H1 (cell line): ENCODE results near the gene FOXE1. TPM values are rescaled to one million over a fixed set of nuclear protein-coding genes. Genes with fewer than 3 reads are reported as not detected.

Experiments
- CTCF ChIA-PET: fragments of 300-600 bp; sonication (Branson Sonifier 250); formaldehyde crosslinking; loops from one replicate; lab custom pipeline; 2021; ENCODE audit not compliant: partially characterized antibody; lab: Charles Lee
- POLR2A ChIA-PET: fragments of 300-600 bp; sonication (Branson Sonifier 250); formaldehyde crosslinking; loops from one replicate; lab custom pipeline; 2021; ENCODE audit warnings: inconsistent platforms; ENCODE audit not compliant: partially characterized antibody; lab: Charles Lee
- DNase-seq, 2 experiments: peaks; one replicate each; pipeline versions ENCODE4 v3.0.0 to v3.0.0-alpha.2; 2010 to 2022; ENCODE audit warnings: low spot score in 2 of 2, low read depth in 1 of 2, mixed read lengths in 1 of 2
- FAIRE-seq: peaks from 2 replicates; lab custom pipeline; 2011; peaks lifted over from hg19 to GRCh38; lab: Jason Lieb, UNC
- H2AFZ ChIP-seq: 2 replicates; pipeline ENCODE4 v1.8.1; 2012; ENCODE audit warnings: low read length, inconsistent platforms
- H2AK5ac ChIP-seq: 2 replicates; pipeline ENCODE4 v1.6.1; 2013; ENCODE audit warnings: low read depth, low read length
- H2BK120ac ChIP-seq: replicated peaks from 2 replicates; pipeline ENCODE3; 2013; ENCODE audit warnings: low read depth, low read length, inconsistent platforms
- H2BK12ac ChIP-seq: 2 replicates; pipeline ENCODE4 v1.6.1; 2013; ENCODE audit warnings: low read depth, low read length
- H2BK15ac ChIP-seq: 2 replicates; pipeline ENCODE4 v1.6.1; 2013; ENCODE audit warnings: low read length
- H2BK20ac ChIP-seq: 2 replicates; pipeline ENCODE4 v1.6.1; 2013; ENCODE audit warnings: low read length
- H2BK5ac ChIP-seq: 2 replicates; pipeline ENCODE4 v1.6.1; 2013; ENCODE audit warnings: low read depth, low read length
- H3K14ac ChIP-seq: 2 replicates; pipeline ENCODE4 v1.6.1; 2013; ENCODE audit warnings: inconsistent platforms; ENCODE audit not compliant: insufficient read length
- H3K18ac ChIP-seq: 2 replicates; pipeline ENCODE4 v1.6.1; 2013; ENCODE audit warnings: low read length; ENCODE audit errors: extremely low read depth
- H3K23ac ChIP-seq: 2 replicates; pipeline ENCODE4 v1.6.1; 2013; ENCODE audit warnings: inconsistent platforms; ENCODE audit not compliant: insufficient read length
- H3K23me2 ChIP-seq: 2 replicates; pipeline ENCODE4 v1.6.1; 2013; ENCODE audit warnings: low read depth, low read length
- H3K27ac ChIP-seq: 2 replicates; pipeline ENCODE4 v1.6.1; 2011; ENCODE audit warnings: low read depth, low read length, inconsistent platforms
- H3K27me3 ChIP-seq, 4 experiments: replicated peaks in 1 of 4; 1 replicate in 1 of 4; 2 replicates in 3 of 4; pipeline versions ENCODE4 v1.6.1 to v1.8.1; 2011 to 2013; ENCODE audit warnings: low read length in 3 of 4, mild to moderate bottlenecking in 3 of 4, inconsistent platforms in 2 of 4, mixed read lengths in 2 of 4, moderate library complexity in 1 of 4; ENCODE audit not compliant: control insufficient read depth in 3 of 4, insufficient read depth in 3 of 4; ENCODE audit errors: extremely low read depth in 1 of 4
- H3K36me3 ChIP-seq, 4 experiments: 2 replicates each; pipeline versions ENCODE4 v1.6.1 to v1.8.1; 2011 to 2013; ENCODE audit warnings: mild to moderate bottlenecking in 4 of 4, low read length in 3 of 4, moderate library complexity in 2 of 4, control low read depth in 1 of 4, inconsistent platforms in 1 of 4; ENCODE audit not compliant: insufficient read depth in 4 of 4, control insufficient read depth in 2 of 4
- H3K4ac ChIP-seq: replicated peaks from 2 replicates; pipeline ENCODE3; 2013; ENCODE audit warnings: low read length, low read depth, mixed read lengths, inconsistent platforms; ENCODE audit not compliant: insufficient read length
- H3K4me1 ChIP-seq, 4 experiments: replicated peaks in 1 of 4; 1 replicate in 1 of 4; 2 replicates in 3 of 4; pipeline versions ENCODE4 v1.6.1 to v1.8.1; 2011 to 2013; ENCODE audit warnings: low read length in 3 of 4, inconsistent platforms in 2 of 4, mixed read lengths in 1 of 4; ENCODE audit not compliant: insufficient read depth in 4 of 4, control insufficient read depth in 3 of 4
- H3K4me2 ChIP-seq, 2 experiments: 2 replicates each; pipeline versions ENCODE4 v1.6.1 to v1.8.1; 2011 to 2013; ENCODE audit warnings: low read depth in 2 of 2, low read length in 2 of 2, control low read depth in 1 of 2, inconsistent platforms in 1 of 2, mild to moderate bottlenecking in 1 of 2; ENCODE audit not compliant: insufficient read depth in 1 of 2
- H3K4me3 ChIP-seq, 4 experiments: fragments of 200-600, 300-600 bp in 1 of 4; sonication (generic), shearing (Covaris generic), sonication (Bioruptor Twin) in 1 of 4; 2 replicates each; pipeline versions ENCODE4 v1.5.1 to v1.8.1; 2011 to 2016; ENCODE audit warnings: low read length in 4 of 4, low read depth in 3 of 4, control low read depth in 2 of 4, inconsistent platforms in 2 of 4, mild to moderate bottlenecking in 2 of 4, mixed read lengths in 1 of 4, moderate library complexity in 1 of 4; ENCODE audit not compliant: insufficient read depth in 2 of 4; ENCODE audit errors: extremely low read depth in 1 of 4
- H3K56ac ChIP-seq: replicated peaks from 2 replicates; pipeline ENCODE3; 2013; ENCODE audit warnings: low read depth, mild to moderate bottlenecking, mixed read lengths, low read length, inconsistent platforms; ENCODE audit not compliant: insufficient read length
- H3K79me1 ChIP-seq: 2 replicates; pipeline ENCODE4 v1.6.1; 2013; ENCODE audit warnings: low read depth, low read length, control low read depth
- H3K79me2 ChIP-seq, 2 experiments: 2 replicates each; pipeline versions ENCODE4 v1.6.1 to v1.8.1; 2012 to 2013; ENCODE audit warnings: low read length in 2 of 2, mild to moderate bottlenecking in 2 of 2, inconsistent platforms in 1 of 2; ENCODE audit not compliant: insufficient read depth in 2 of 2, control insufficient read depth in 1 of 2
- H3K9ac ChIP-seq, 4 experiments: replicated peaks in 1 of 4; 1 replicate in 1 of 4; 2 replicates in 3 of 4; pipeline versions ENCODE4 v1.6.1 to v1.8.1; 2011 to 2013; ENCODE audit warnings: low read depth in 3 of 4, low read length in 3 of 4, control low read depth in 2 of 4, mild to moderate bottlenecking in 2 of 4, moderate library complexity in 2 of 4, inconsistent platforms in 1 of 4; ENCODE audit errors: extremely low read depth in 1 of 4
- H3K9me3 ChIP-seq, 2 experiments: 2 replicates each; pipeline versions ENCODE4 v1.6.1 to v1.8.1; 2012 to 2013; ENCODE audit warnings: mild to moderate bottlenecking in 2 of 2, moderate library complexity in 2 of 2, control low read depth in 1 of 2, inconsistent platforms in 1 of 2, low read depth in 1 of 2, low read length in 1 of 2, mixed read lengths in 1 of 2; ENCODE audit not compliant: insufficient read depth in 2 of 2
- H4K20me1 ChIP-seq, 2 experiments: replicated peaks in 1 of 2; 2 replicates each; pipeline versions ENCODE3 to v1.8.1; 2011 to 2013; ENCODE audit warnings: inconsistent platforms in 2 of 2, low read length in 2 of 2, mild to moderate bottlenecking in 1 of 2; ENCODE audit not compliant: insufficient read depth in 2 of 2, control insufficient read depth in 1 of 2
- H4K5ac ChIP-seq: 2 replicates; pipeline ENCODE4 v1.6.1; 2013; ENCODE audit warnings: low read length, low read depth, mixed read lengths, inconsistent platforms; ENCODE audit not compliant: insufficient read length
- H4K8ac ChIP-seq: 2 replicates; pipeline ENCODE4 v1.8.0; 2013; ENCODE audit warnings: mild to moderate bottlenecking, moderate library complexity, low read length, inconsistent platforms; ENCODE audit not compliant: insufficient read depth; ENCODE audit errors: extremely low read depth
- H4K91ac ChIP-seq: replicated peaks from 2 replicates; pipeline ENCODE3; 2013; ENCODE audit warnings: low read length, mixed read lengths, inconsistent platforms; ENCODE audit not compliant: insufficient read length
- EP300 ChIP-seq, 2 experiments: IDR thresholded peaks; 1 replicate in 1 of 2; 2 replicates in 1 of 2; pipeline ENCODE4 v1.6.1; 2011 to 2012; ENCODE audit warnings: low read depth in 2 of 2, low read length in 2 of 2, mild to moderate bottlenecking in 2 of 2, borderline replicate concordance in 1 of 2, inconsistent platforms in 1 of 2, moderate library complexity in 1 of 2
- EZH2 ChIP-seq: fragments of 200-600 bp; sonication (generic); IDR thresholded peaks from 2 replicates; pipeline ENCODE4 v1.7.1; 2012; ENCODE audit warnings: low read depth, mild to moderate bottlenecking, moderate library complexity, low read length, inconsistent platforms; ENCODE audit not compliant: severe bottlenecking
- RNF2 ChIP-seq: fragments of 200-900, 300-1000 bp; sonication (generic); IDR thresholded peaks from 2 replicates; pipeline ENCODE4 v1.7.1; 2016; ENCODE audit warnings: borderline replicate concordance, low read depth, mild to moderate bottlenecking, antibody characterized with exemption, low read length; ENCODE audit not compliant: poor library complexity, severe bottlenecking; ENCODE audit errors: missing control alignments
- SUZ12 ChIP-seq: fragments of 200-600 bp; sonication (generic); IDR thresholded peaks from 2 replicates; pipeline ENCODE4 v1.6.1; 2012; ENCODE audit warnings: mild to moderate bottlenecking, inconsistent platforms, low read length, moderate library complexity, mixed read lengths
- WGBS, 2 experiments: shearing (Covaris generic) in 1 of 2; methylation state at CpG; one replicate each; pipeline versions ENCODE4 v1.1.6 to v1.1.7; 2013 to 2015; ENCODE audit warnings: low lambda C conversion rate in 2 of 2, mixed read lengths in 2 of 2, inconsistent platforms in 1 of 2, low coverage in 1 of 2, missing lambda C conversion rate in 1 of 2; ENCODE audit not compliant: insufficient replicate concordance in 2 of 2, insufficient coverage in 1 of 2, insufficient read length in 1 of 2; ENCODE audit errors: extremely low coverage in 1 of 2, missing lambda C conversion rate in 1 of 2; 5-methylcytosine and 5-hydroxymethylcytosine counted together
- polyA plus RNA-seq, 7 experiments: library from polyadenylated mRNA; depleted of rRNA in 3 of 7; stranded (reverse) in 5 of 7; unstranded in 2 of 7; fragments of >200 nt in 5 of 7; fragments of 200-250 nt in 2 of 7; gene quantifications; 1 replicate in 5 of 7; 2 replicates in 1 of 7; 4 replicates in 1 of 7; pipeline versions ENCODE4 v1.2.1 to v1.2.3, GENCODE V29; 2011 to 2013; ENCODE audit warnings: missing spikeins in 2 of 7, mixed read lengths in 2 of 7
- total RNA-seq: library from RNA; stranded (reverse); fragmentation: NEBNext Ultra II Directional; extraction: Animal tissue kit (Norgen Biotek cat#: 25700); gene quantifications from 2 replicates; pipeline ENCODE4 v1.2.1, GENCODE V29; 2021

The FOXE1 gene
- total and polyA plus RNA-seq, 2 of the 8 experiments (the other 6 are each of a cell fraction or from before 2014, with no cell fraction given): 0.03 TPM; not detected in 1

- H3K23me2 ChIP-seq: peaks cover 9% of the 10 kb centered on the region; the same call in 1 of the 2 replicates
- peak overlapping the region in 3 of 4 experiments; percentile 26 to 47 (median 40); a peak in 7 of 8 replicates for H3K4me3 ChIP-seq
- no peak for FAIRE-seq
- no peak overlapping the region for H2BK20ac ChIP-seq
- peaks cover 5 to 31% (median 18%) of the 10 kb centered on the region in 4 experiments for H3K4me1 ChIP-seq
- H3K79me2 ChIP-seq: no peaks in the 10 kb centered on the region
- H2AFZ ChIP-seq: no peak overlapping the region
- no peak overlapping the region for H3K18ac ChIP-seq
- H2BK120ac ChIP-seq: no peak overlapping the region
- DNase-seq: peak in 1 of 2 experiments; percentile 54
- H3K9ac ChIP-seq: 0 out of 7 replicates have a peak overlapping the region, but pooled peaks of 1 of the 4 experiments have one; percentile 16
- H2AK5ac ChIP-seq: no peak overlapping the region
- no peaks in the 10 kb centered on the region for H3K79me1 ChIP-seq
- H4K5ac ChIP-seq: no peak overlapping the region
- H3K14ac ChIP-seq: no peak overlapping the region
- CTCF ChIA-PET: interaction anchor here (1.6 kb wide), 1 partner anchor 23 kb away, joined by 4 read pairs; no protein-coding TSS in a partner anchor
- no peak overlapping the region for H4K91ac ChIP-seq
- H4K8ac ChIP-seq: no peak overlapping the region
- no peak overlapping the region for H3K23ac ChIP-seq
- H4K20me1 ChIP-seq: peaks cover 11 to 29% of the 10 kb centered on the region in 2 experiments
- H3K56ac ChIP-seq: no peak overlapping the region
- H3K9me3 ChIP-seq: no peaks in the 10 kb centered on the region
- peaks cover 79 to 99% (median 92%) of the 10 kb centered on the region in 4 experiments for H3K27me3 ChIP-seq
- H2BK5ac ChIP-seq: no peak overlapping the region
- no peak overlapping the region for H2BK15ac ChIP-seq
- 2% methylated on average over 52 of the region's 54 CpGs; no CpG with 5 or more reads in 1 of the 2 experiments for WGBS, 2 experiments
- no peak overlapping the region for H3K4ac ChIP-seq
- peaks cover 0 to 9% (median 0%) of the 10 kb centered on the region in 4 experiments; a peak in 1 of 8 replicates for H3K36me3 ChIP-seq
- no peak overlapping the region; the same call in 1 of the 2 replicates for H2BK12ac ChIP-seq
- POLR2A ChIA-PET: interaction anchor here (2.2 kb wide), 1 partner anchor 10 kb away, joined by 9 read pairs; no protein-coding TSS in a partner anchor
- H3K27ac ChIP-seq: no peak overlapping the region
- peak overlapping the region; percentile 66 to 76 for H3K4me2 ChIP-seq
- TF ChIP-seq EP300 (IDR thresholded peaks at IDR 0.05; ENCODE audit: borderline replicate concordance in 1 of 2, low read depth in 2 of 2, low read length in 2 of 2) (no peak), EZH2 (peak; percentile 88), RNF2 (peak; percentile 81), SUZ12 (peak; percentile 99)
Observed at GRCh38 chr9:97857606-97858392, 4.8 kb downstream of the FOXE1 start.
